Measurements from ENCODE around the gene PI4KB.

GRCh38 chr1:151370211-151370911 lies 43.1 kb upstream of the PI4KB start:
- TF ChIP-seq CTCF (IDR thresholded peaks at IDR 0.05) (no peak), POLR2A (IDR thresholded peaks at IDR 0.05; ENCODE audit: low read depth) (no peak)
